ENCODE measurements around the gene STARD8. TPM values are rescaled to one million over a fixed set of nuclear protein-coding genes. Genes with fewer than 3 reads are reported as not detected.

STARD8 gene
- total RNA-seq, 2 experiments from 2014 or later = not detected

DNA sequence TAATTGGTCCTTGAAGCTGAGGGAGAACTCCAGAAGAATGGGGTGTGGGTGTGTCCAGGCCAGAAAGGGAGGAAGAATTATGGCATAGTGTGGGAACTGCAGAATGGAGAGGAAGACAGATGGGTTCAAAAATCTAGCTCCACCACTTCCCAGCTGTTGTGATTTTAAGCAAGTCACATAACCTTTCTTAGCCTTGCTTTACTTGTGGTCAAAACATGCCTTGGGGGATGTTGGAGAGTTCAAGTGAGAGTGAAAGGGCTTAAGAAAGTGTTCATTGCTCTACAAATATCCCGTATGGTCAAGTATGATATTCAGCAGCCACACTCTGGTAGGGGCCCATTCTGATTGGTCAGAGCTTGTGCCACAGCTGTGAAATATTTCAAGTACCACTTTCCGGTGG, 15.0 kb upstream of the STARD8 start:
- H4K20me1 ChIP-seq (ENCODE audit: insufficient read depth, low read length) = no peaks in the 10 kb centered on the region
- no peaks in the 10 kb centered on the region for H3K4me1 ChIP-seq (ENCODE audit: insufficient read depth, low read length, poor library complexity, severe bottlenecking)
- intact Hi-C loops (cut with micrococcal nuclease; ENCODE audit: unreplicated experiment) = no loop called here
- no peak overlapping the region for H3K4me2 ChIP-seq (ENCODE audit: low read length)
- H3K9me3 ChIP-seq (ENCODE audit: low read length) = no peaks in the 10 kb centered on the region
- H3K9me2 ChIP-seq (ENCODE audit: insufficient read depth, low read length) = no peaks in the 10 kb centered on the region
- no peak overlapping the region for H2AFZ ChIP-seq (ENCODE audit: low read length)
- H3K4me3 ChIP-seq (ENCODE audit: low read depth, low read length, poor library complexity, severe bottlenecking) = no peak overlapping the region
- DNase-seq (ENCODE audit: low spot score) = no peak
- H3K79me2 ChIP-seq (ENCODE audit: insufficient read depth, low read depth, low read length) = no peaks in the 10 kb centered on the region
- H3K36me3 ChIP-seq (ENCODE audit: insufficient read depth, low read length) = no peaks in the 10 kb centered on the region
- no peak for TF ChIP-seq EZH2phosphoT487 (IDR thresholded peaks at IDR 0.05; ENCODE audit: borderline replicate concordance, low read depth, low read length)
- TF ChIP-seq, protein P1, sequence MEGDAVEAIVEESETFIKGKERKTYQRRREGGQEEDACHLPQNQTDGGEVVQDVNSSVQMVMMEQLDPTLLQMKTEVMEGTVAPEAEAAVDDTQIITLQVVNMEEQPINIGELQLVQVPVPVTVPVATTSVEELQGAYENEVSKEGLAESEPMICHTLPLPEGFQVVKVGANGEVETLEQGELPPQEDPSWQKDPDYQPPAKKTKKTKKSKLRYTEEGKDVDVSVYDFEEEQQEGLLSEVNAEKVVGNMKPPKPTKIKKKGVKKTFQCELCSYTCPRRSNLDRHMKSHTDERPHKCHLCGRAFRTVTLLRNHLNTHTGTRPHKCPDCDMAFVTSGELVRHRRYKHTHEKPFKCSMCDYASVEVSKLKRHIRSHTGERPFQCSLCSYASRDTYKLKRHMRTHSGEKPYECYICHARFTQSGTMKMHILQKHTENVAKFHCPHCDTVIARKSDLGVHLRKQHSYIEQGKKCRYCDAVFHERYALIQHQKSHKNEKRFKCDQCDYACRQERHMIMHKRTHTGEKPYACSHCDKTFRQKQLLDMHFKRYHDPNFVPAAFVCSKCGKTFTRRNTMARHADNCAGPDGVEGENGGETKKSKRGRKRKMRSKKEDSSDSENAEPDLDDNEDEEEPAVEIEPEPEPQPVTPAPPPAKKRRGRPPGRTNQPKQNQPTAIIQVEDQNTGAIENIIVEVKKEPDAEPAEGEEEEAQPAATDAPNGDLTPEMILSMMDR (conservative IDR thresholded peaks at IDR 0.05; ENCODE audit: low read length) = no peak
- H3K27ac ChIP-seq (ENCODE audit: low read depth, low read length, poor library complexity, severe bottlenecking) = no peak overlapping the region
- POLR2A ChIA-PET = interaction anchor here (0.5 to 1.4 kb wide), 2 partner anchors 9 to 61 kb away, joined by 3 read pairs; no protein-coding TSS in a partner anchor
- CTCF ChIA-PET (ENCODE audit: unreplicated experiment) = no interaction called here
- BruUV-seq (replicated peaks) = no TSS peak

DNA sequence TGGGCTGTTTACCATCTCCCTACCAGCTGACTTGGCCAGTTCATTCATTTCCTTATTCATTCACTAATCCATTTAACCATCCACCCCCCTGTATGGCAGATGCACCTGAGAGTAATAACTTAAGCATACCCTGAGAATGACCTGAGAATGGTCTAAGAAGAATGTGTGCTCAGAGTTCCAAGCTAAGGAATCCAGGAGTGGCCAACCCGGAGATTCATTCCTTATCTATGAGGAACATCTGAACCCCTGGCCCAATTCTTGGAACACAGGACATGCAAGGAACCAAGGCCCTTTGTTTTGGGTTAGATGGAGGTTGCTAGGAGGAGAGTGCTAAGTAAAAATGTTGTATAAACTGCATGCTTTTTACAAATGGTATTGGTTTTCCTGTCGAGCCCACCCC, 13.5 kb upstream of the STARD8 start:
- no TSS peak for BruUV-seq (replicated peaks)
- intact Hi-C loops (cut with micrococcal nuclease; ENCODE audit: unreplicated experiment) = no loop called here
- H3K4me2 ChIP-seq (ENCODE audit: low read length) = no peak overlapping the region
- no peaks in the 10 kb centered on the region for H3K79me2 ChIP-seq (ENCODE audit: insufficient read depth, low read depth, low read length)
- CTCF ChIA-PET (ENCODE audit: unreplicated experiment) = no interaction called here
- no peaks in the 10 kb centered on the region for H3K9me3 ChIP-seq (ENCODE audit: low read length)
- no peak overlapping the region for H3K27ac ChIP-seq (ENCODE audit: low read depth, low read length, poor library complexity, severe bottlenecking)
- no peak for DNase-seq (ENCODE audit: low spot score)
- POLR2A ChIA-PET = no interaction called here
- no peaks in the 10 kb centered on the region for H3K36me3 ChIP-seq (ENCODE audit: insufficient read depth, low read length)
- no peaks in the 10 kb centered on the region for H4K20me1 ChIP-seq (ENCODE audit: insufficient read depth, low read length)
- no peak overlapping the region for H3K4me3 ChIP-seq (ENCODE audit: low read depth, low read length, poor library complexity, severe bottlenecking)
- no peaks in the 10 kb centered on the region for H3K9me2 ChIP-seq (ENCODE audit: insufficient read depth, low read length)
- H3K4me1 ChIP-seq (ENCODE audit: insufficient read depth, low read length, poor library complexity, severe bottlenecking) = no peaks in the 10 kb centered on the region
- TF ChIP-seq, protein P1 (conservative IDR thresholded peaks at IDR 0.05; ENCODE audit: low read length) = no peak
- no peak for TF ChIP-seq EZH2phosphoT487 (IDR thresholded peaks at IDR 0.05; ENCODE audit: borderline replicate concordance, low read depth, low read length)
- no peak overlapping the region for H2AFZ ChIP-seq (ENCODE audit: low read length)

DNA sequence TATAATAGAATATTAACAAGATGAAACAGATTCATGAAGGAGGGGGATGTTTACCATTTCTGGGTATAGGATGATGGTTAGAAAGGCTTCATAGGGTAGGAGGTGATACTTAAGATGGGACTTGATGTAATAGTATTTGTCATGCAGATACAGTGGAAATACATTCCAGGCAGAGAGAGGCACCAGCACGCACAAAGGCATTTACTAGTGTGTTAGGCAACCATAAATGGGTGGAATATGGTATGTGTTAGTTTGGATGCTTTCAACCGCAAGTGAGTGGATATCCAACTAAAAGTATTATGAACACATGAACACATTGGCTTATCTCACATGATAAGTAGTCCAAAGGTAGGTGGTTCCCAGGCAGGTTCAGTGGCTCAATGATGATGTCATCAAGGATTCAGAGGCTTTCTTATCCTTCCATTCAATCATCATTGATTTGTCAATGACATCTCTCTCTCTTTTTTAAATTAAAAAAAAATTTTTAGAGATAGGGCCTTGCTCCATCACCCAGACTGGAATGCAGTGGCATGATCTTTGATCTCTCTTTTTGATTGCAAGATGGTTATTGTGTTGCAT, 12.7 kb upstream of the STARD8 start:
- no peaks in the 10 kb centered on the region for H3K79me2 ChIP-seq (ENCODE audit: insufficient read depth, low read depth, low read length)
- H4K20me1 ChIP-seq (ENCODE audit: insufficient read depth, low read length) = no peaks in the 10 kb centered on the region
- H3K4me1 ChIP-seq (ENCODE audit: insufficient read depth, low read length, poor library complexity, severe bottlenecking) = no peaks in the 10 kb centered on the region
- no peak overlapping the region for H3K4me2 ChIP-seq (ENCODE audit: low read length)
- BruUV-seq (replicated peaks) = no TSS peak
- no peak overlapping the region for H3K27ac ChIP-seq (ENCODE audit: low read depth, low read length, poor library complexity, severe bottlenecking)
- H3K36me3 ChIP-seq (ENCODE audit: insufficient read depth, low read length) = no peaks in the 10 kb centered on the region
- ChIA-PET POLR2A (no interaction called here), CTCF (ENCODE audit: unreplicated experiment) (no interaction called here)
- no peak for DNase-seq (ENCODE audit: low spot score)
- no peak overlapping the region for H2AFZ ChIP-seq (ENCODE audit: low read length)
- no peaks in the 10 kb centered on the region for H3K9me2 ChIP-seq (ENCODE audit: insufficient read depth, low read length)
- TF ChIP-seq, protein P1 (conservative IDR thresholded peaks at IDR 0.05; ENCODE audit: low read length) = no peak
- no peak for TF ChIP-seq EZH2phosphoT487 (IDR thresholded peaks at IDR 0.05; ENCODE audit: borderline replicate concordance, low read depth, low read length)
- H3K4me3 ChIP-seq (ENCODE audit: low read depth, low read length, poor library complexity, severe bottlenecking) = no peak overlapping the region
- intact Hi-C loops (cut with micrococcal nuclease; ENCODE audit: unreplicated experiment) = no loop called here
- H3K9me3 ChIP-seq (ENCODE audit: low read length) = no peaks in the 10 kb centered on the region

All from OCI-LY7 (cell line).